OCI-LY1 (cell line): Measurements from ENCODE around the gene BMP6.

Source experiments
- EZH2 ChIP-seq: fragments of 200-600 bp; sonication (generic), shearing (Covaris generic); IDR thresholded peaks from 2 replicates; pipeline ENCODE4 v1.8.0; 2017; ENCODE audit warnings: borderline replicate concordance, mixed run types, mild to moderate bottlenecking, antibody characterized with exemption, low read length, moderate library complexity, mixed read lengths
- TF ChIP-seq, protein P1 (sequence below): fragments of 200-600 bp; sonication (generic), shearing (Covaris generic); IDR thresholded peaks from 2 replicates; pipeline ENCODE4 v1.5.1; 2017; ENCODE audit warnings: mild to moderate bottlenecking, antibody characterized with exemption, low read length, moderate library complexity, mixed read lengths

DNA sequence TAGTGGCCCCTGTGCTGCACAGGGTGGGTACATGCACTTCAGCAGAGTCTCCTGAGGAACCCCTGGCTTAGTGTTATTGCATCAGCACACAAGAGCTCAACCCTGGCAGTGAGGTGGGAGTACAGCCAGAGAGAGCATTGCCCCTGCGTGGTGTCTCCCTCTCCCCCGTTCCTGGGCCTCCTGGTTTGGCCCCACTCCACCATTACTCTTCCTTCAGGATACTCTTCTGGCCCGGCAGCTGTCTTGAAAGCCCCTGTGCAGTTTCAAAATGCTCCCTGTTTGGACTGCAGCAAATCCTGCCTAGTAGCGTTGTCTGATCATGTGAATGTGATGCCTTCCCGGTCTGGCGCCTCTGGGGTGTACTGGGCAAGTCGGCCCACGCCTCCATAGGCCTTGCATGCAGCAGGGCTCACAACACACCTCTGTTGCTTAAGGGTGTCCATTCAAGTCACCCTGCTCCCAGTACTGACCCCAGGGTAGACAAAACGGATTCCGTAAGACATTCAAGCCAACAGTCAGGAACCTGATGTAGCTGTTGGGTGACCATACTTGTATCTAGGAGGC is 152.6 kb downstream of the BMP6 start:
- TF ChIP-seq, protein P1, sequence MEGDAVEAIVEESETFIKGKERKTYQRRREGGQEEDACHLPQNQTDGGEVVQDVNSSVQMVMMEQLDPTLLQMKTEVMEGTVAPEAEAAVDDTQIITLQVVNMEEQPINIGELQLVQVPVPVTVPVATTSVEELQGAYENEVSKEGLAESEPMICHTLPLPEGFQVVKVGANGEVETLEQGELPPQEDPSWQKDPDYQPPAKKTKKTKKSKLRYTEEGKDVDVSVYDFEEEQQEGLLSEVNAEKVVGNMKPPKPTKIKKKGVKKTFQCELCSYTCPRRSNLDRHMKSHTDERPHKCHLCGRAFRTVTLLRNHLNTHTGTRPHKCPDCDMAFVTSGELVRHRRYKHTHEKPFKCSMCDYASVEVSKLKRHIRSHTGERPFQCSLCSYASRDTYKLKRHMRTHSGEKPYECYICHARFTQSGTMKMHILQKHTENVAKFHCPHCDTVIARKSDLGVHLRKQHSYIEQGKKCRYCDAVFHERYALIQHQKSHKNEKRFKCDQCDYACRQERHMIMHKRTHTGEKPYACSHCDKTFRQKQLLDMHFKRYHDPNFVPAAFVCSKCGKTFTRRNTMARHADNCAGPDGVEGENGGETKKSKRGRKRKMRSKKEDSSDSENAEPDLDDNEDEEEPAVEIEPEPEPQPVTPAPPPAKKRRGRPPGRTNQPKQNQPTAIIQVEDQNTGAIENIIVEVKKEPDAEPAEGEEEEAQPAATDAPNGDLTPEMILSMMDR = no peak
- no peak for TF ChIP-seq EZH2
